IMR-90 (cell line): ENCODE data around the gene ZCCHC13.

Source experiments
- BHLHE40 ChIP-seq: fragments of 150-350 bp; IDR thresholded peaks from 2 replicates; pipeline ENCODE4 v1.6.1; 2016; ENCODE audit warnings: mild to moderate bottlenecking, low read depth, low read length
- CTCF ChIP-seq: conservative IDR thresholded peaks from 2 replicates; pipeline ENCODE4 v1.5.1; 2012; ENCODE audit warnings: mild to moderate bottlenecking, low read depth, low read length, improper control_type of control experiment
- POLR2A ChIP-seq: IDR thresholded peaks from 2 replicates; pipeline ENCODE4 v1.6.1; 2012; ENCODE audit warnings: mild to moderate bottlenecking, low read depth, low read length
- RAD21 ChIP-seq: IDR thresholded peaks from 2 replicates; pipeline ENCODE4 v1.6.1; 2012; ENCODE audit warnings: low read length, improper control_type of control experiment
- RFX5 ChIP-seq: IDR thresholded peaks from 2 replicates; pipeline ENCODE4 v1.8.0; 2012; ENCODE audit warnings: low read depth, mild to moderate bottlenecking, low read length, moderate library complexity
- USF2 ChIP-seq: fragments of 150-350 bp; IDR thresholded peaks from 2 replicates; pipeline ENCODE4 v1.6.1; 2017; ENCODE audit warnings: mild to moderate bottlenecking, antibody characterized with exemption, low read length, low read depth

- TF ChIP-seq CTCF = no peak
- TF ChIP-seq POLR2A = no peak
- no peak for TF ChIP-seq USF2
- no peak for TF ChIP-seq BHLHE40
- no peak for TF ChIP-seq RAD21
- no peak for TF ChIP-seq RFX5
Observed at GRCh38 chrX:74324131-74324530, 20.2 kb downstream of the ZCCHC13 start.
